Endothelial cell of umbilical vein (primary cell): ENCODE measurements around the gene RER1. TPM values are rescaled to one million over a fixed set of nuclear protein-coding genes. Genes with fewer than 3 reads are reported as not detected.

ENCODE experiments used
- BruUV-seq: library from RNA; stranded (reverse); fragments of 400-500 nt; replicated peaks from 2 replicates; lab custom pipeline; 2021; lab: Mats Ljungman, UMichigan
- CTCF ChIA-PET: fragments of 300-600, 350-600 bp; sonication (Branson Sonifier 250); formaldehyde crosslinking; loops from one replicate; lab custom pipeline; 2021; ENCODE audit warnings: antibody characterized with exemption, inconsistent platforms; lab: Charles Lee
- POLR2A ChIA-PET: fragments of 300-600, 350-600 bp; sonication (Branson Sonifier 250); formaldehyde crosslinking; loops from one replicate; lab custom pipeline; 2021; ENCODE audit warnings: antibody characterized with exemption, inconsistent platforms; lab: Charles Lee
- DNase-seq: peaks from one replicate; pipeline ENCODE4 v3.0.0-alpha.2; 2011; ENCODE audit warnings: low read depth, low spot score
- FAIRE-seq: peaks from 2 replicates; lab custom pipeline; 2011; peaks lifted over from hg19 to GRCh38; lab: Jason Lieb, UNC
- H2AFZ ChIP-seq: 2 replicates; pipeline ENCODE4 v1.6.0; 2012; ENCODE audit warnings: low read depth, low read length, control low read depth, inconsistent platforms
- H3K27ac ChIP-seq: 2 replicates; pipeline ENCODE4 v1.5.1; 2011; ENCODE audit warnings: low read depth, mild to moderate bottlenecking, control low read depth, low read length, moderate library complexity; ENCODE audit not compliant: insufficient read depth
- H3K27me3 ChIP-seq, 2 experiments: 2 replicates each; pipeline versions ENCODE4 v1.6.0 to v1.6.1; 2011; ENCODE audit warnings: low read length in 2 of 2, mixed read lengths in 1 of 2; ENCODE audit not compliant: control insufficient read depth in 2 of 2, insufficient read depth in 2 of 2
- H3K36me3 ChIP-seq, 2 experiments: 2 replicates in 1 of 2; 3 replicates in 1 of 2; pipeline ENCODE4 v1.5.1; 2011; ENCODE audit warnings: low read length in 2 of 2, mild to moderate bottlenecking in 1 of 2, moderate library complexity in 1 of 2; ENCODE audit not compliant: control insufficient read depth in 2 of 2, insufficient read depth in 2 of 2; ENCODE audit errors: extremely low read depth in 1 of 2
- H3K4me1 ChIP-seq: 3 replicates; pipeline ENCODE4 v1.5.1; 2011; ENCODE audit warnings: mild to moderate bottlenecking, low read length; ENCODE audit not compliant: control insufficient read depth, insufficient read depth; ENCODE audit errors: extremely low read depth
- H3K4me2 ChIP-seq: 2 replicates; pipeline ENCODE4 v1.6.1; 2011; ENCODE audit warnings: low read length, control low read depth, mixed read lengths; ENCODE audit not compliant: insufficient read depth
- H3K4me3 ChIP-seq, 3 experiments: fragments of 200-600 bp in 1 of 3; sonication (generic), shearing (Covaris generic) in 1 of 3; replicated peaks in 1 of 3; 2 replicates each; pipeline ENCODE4 v1.5.1; 2011 to 2016; ENCODE audit warnings: control low read depth in 3 of 3, low read length in 3 of 3, mild to moderate bottlenecking in 2 of 3, inconsistent platforms in 1 of 3, low read depth in 1 of 3, moderate library complexity in 1 of 3; ENCODE audit not compliant: insufficient read depth in 1 of 3
- H3K79me2 ChIP-seq: 2 replicates; pipeline ENCODE4 v1.6.0; 2012; ENCODE audit warnings: low read length, inconsistent platforms; ENCODE audit not compliant: control insufficient read depth, insufficient read depth
- H3K9ac ChIP-seq: replicated peaks from 2 replicates; pipeline ENCODE3; 2011; ENCODE audit warnings: low read length, control low read depth; ENCODE audit not compliant: insufficient read depth; ENCODE audit errors: extremely low read depth
- H3K9me1 ChIP-seq: replicated peaks from 3 replicates; pipeline ENCODE4 v1.6.0; 2011; ENCODE audit warnings: mild to moderate bottlenecking, low read length; ENCODE audit not compliant: control insufficient read depth, insufficient read depth; ENCODE audit errors: extremely low read depth
- H3K9me3 ChIP-seq: replicated peaks from 2 replicates; pipeline ENCODE4 v1.5.1; 2012; ENCODE audit warnings: low read length, inconsistent platforms; ENCODE audit not compliant: control insufficient read depth, insufficient read depth
- H4K20me1 ChIP-seq: replicated peaks from 2 replicates; pipeline ENCODE3; 2011; ENCODE audit warnings: mild to moderate bottlenecking, low read length; ENCODE audit not compliant: control insufficient read depth, insufficient read depth; ENCODE audit errors: extremely low read depth
- CTCF ChIP-seq, 2 donors: IDR thresholded peaks; 1 replicate in 1 of 2; 2 replicates in 1 of 2; pipeline ENCODE4 v1.5.1; 2011; ENCODE audit warnings: low read length in 2 of 2, mild to moderate bottlenecking in 2 of 2, moderate library complexity in 2 of 2, control low read depth in 1 of 2, inconsistent platforms in 1 of 2, low read depth in 1 of 2; ENCODE audit not compliant: insufficient read depth in 1 of 2; ENCODE audit errors: extremely low read depth in 1 of 2
- EZH2 ChIP-seq: IDR thresholded peaks from 2 replicates; pipeline ENCODE4 v1.6.1; 2012; ENCODE audit warnings: borderline replicate concordance, low read depth, mild to moderate bottlenecking, moderate library complexity, low read length, inconsistent platforms; ENCODE audit not compliant: severe bottlenecking
- FOS ChIP-seq: IDR thresholded peaks from 2 replicates; pipeline ENCODE4 v1.6.1; 2011; ENCODE audit warnings: mild to moderate bottlenecking, low read length, moderate library complexity, borderline replicate concordance; ENCODE audit not compliant: insufficient read depth
- GATA2 ChIP-seq: IDR thresholded peaks from 2 replicates; pipeline ENCODE4 v1.7.0; 2011; ENCODE audit warnings: low read depth, mild to moderate bottlenecking, moderate library complexity, mixed read lengths, low read length; ENCODE audit not compliant: insufficient read length, insufficient read depth
- JUN ChIP-seq: IDR thresholded peaks from 2 replicates; pipeline ENCODE4 v1.6.1; 2011; ENCODE audit warnings: borderline replicate concordance, low read depth; ENCODE audit not compliant: insufficient read length, insufficient read depth
- MAX ChIP-seq: IDR thresholded peaks from 2 replicates; pipeline ENCODE4 v1.6.1; 2011; ENCODE audit not compliant: insufficient read depth, insufficient read length
- MYC ChIP-seq: IDR thresholded peaks from one replicate; pipeline ENCODE4 v1.6.1; 2011; ENCODE audit warnings: mild to moderate bottlenecking, low read depth, low read length
- POLR2A ChIP-seq: IDR thresholded peaks from 2 replicates; pipeline ENCODE4 v1.6.1; 2012; ENCODE audit warnings: low read depth, mild to moderate bottlenecking, control low read depth, low read length
- POLR2AphosphoS5 ChIP-seq: IDR thresholded peaks from 2 replicates; pipeline ENCODE4 v1.6.1; 2012; ENCODE audit warnings: low read depth, mild to moderate bottlenecking, control low read depth, low read length, moderate library complexity; ENCODE audit not compliant: insufficient read depth
- dilution Hi-C: fragments of 300-500 bp; cut with MboI; formaldehyde crosslinking; loops from one replicate; pipeline ENCODE4 v1.15.0; 2019; ENCODE audit warnings: low sequenced_read_pairs; ENCODE audit not compliant: extremely low pct_ligation_motif_present
- intact Hi-C: fragments of 100-400 bp; cut with micrococcal nuclease; formaldehyde crosslinking; loops from one replicate; pipeline ENCODE4 v1.10.0; 2022
- polyA plus RNA-seq, 4 experiments: library from polyadenylated mRNA; depleted of rRNA in 3 of 4; stranded (reverse) in 3 of 4; unstranded in 1 of 4; fragments of >200 nt; gene quantifications; 2 replicates each; pipeline versions ENCODE4 v1.2.1 to v1.2.3, GENCODE V29; 2011 to 2012; ENCODE audit warnings: missing spikeins in 1 of 4
- total RNA-seq: library from RNA; stranded (reverse); gene quantifications from 2 replicates; pipeline ENCODE4 v1.2.3, GENCODE V29; 2021

Gene RER1
- total and polyA plus RNA-seq, 2 donors (not counting 3 experiments of a cell fraction or from before 2014, with no cell fraction given), result 179 to 292 TPM

DNA sequence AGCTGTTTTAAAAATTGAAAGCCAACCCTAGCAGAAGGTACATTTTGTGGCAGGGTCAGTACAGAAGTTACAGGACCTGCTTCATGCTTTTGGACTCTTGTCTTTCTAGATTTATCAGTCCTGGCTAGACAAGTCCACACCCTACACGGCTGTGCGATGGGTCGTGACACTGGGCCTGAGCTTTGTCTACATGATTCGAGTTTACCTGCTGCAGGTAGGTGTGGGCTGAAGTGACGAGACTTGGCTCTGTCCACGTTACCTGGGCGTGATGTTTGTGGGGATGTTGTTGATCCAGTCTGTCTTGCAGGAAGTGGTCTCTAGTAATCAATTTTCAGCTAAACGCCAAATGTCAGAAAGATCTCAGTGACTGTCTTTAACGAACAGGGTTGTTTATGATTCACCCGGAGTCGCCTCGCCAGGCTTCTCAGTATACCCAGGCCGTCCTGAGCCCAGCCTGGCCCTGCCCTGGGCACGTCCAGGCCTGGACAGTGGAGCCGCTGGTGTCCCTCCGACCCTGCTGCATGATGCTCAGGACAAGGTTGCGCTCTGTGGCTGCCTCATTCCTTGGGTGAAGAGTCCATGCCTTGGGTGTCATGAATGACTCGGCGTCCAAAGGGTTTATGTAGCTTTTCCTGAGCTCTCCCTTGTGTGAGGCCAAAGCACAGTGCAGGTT lies 5.5 kb downstream of the RER1 start:
- H3K4me2 ChIP-seq, result no peak overlapping the region
- no peak overlapping the region for H3K27ac ChIP-seq
- H3K9me3 ChIP-seq, result no peaks in the 10 kb centered on the region
- TF ChIP-seq MYC (no peak), MAX (no peak), POLR2A (no peak), GATA2 (no peak), CTCF (IDR thresholded peaks at IDR 0.05; ENCODE audit: extremely low read depth in 1 of 2, insufficient read depth in 1 of 2, low read depth in 1 of 2, low read length in 2 of 2) (no peak), JUN (no peak), FOS (no peak), POLR2AphosphoS5 (no peak), EZH2 (no peak)
- H3K27me3 ChIP-seq, result no peaks in the 10 kb centered on the region
- dilution Hi-C loops (no loop called here), intact Hi-C loops (no loop called here)
- ChIA-PET POLR2A (no interaction called here), CTCF (interaction anchor here (0.8 kb wide), 1 partner anchor 16 kb away, joined by 3 read pairs; no protein-coding TSS in a partner anchor)
- H4K20me1 ChIP-seq, result no peaks in the 10 kb centered on the region
- no peaks in the 10 kb centered on the region for H3K9me1 ChIP-seq
- no TSS peak for BruUV-seq
- H3K79me2 ChIP-seq, result peaks cover 39% of the 10 kb centered on the region
- H3K36me3 ChIP-seq, result peaks cover 13 to 55% of the 10 kb centered on the region in 2 experiments
- no peak overlapping the region for H3K9ac ChIP-seq
- H3K4me3 ChIP-seq, result no peak overlapping the region
- FAIRE-seq (no peak), DNase-seq (no peak)
- H3K4me1 ChIP-seq, result peaks cover 10% of the 10 kb centered on the region
- H2AFZ ChIP-seq, result no peak overlapping the region
